Hematopoietic multipotent progenitor cell treated with erythropoietin and hydrocortisone succinate and interleukin-3 and kit ligand, for 6 days (in vitro differentiated cells): Measurements from ENCODE around the gene GPC1.
"Not testable (repeated sequence)": the region's sequence is repeated elsewhere in the genome, so short reads cannot be mapped to it uniquely, and the experiment has no call there.

Experiments
- DNase-seq: peaks from one replicate; pipeline ENCODE4 v3.0.0-alpha.2; 2015

GPC1 gene

GRCh38 chr2:240435457-240435947 is at the start of gene GPC1:
Gene GPC1, plus strand, starts transcription at chr2:240435663. Its CDS starts 256 bp downstream, at chr2:240435919.
- DNase-seq: peak; percentile 46

- no peak for DNase-seq
Measured at GRCh38 chr2:240386326-240386725, 49.1 kb upstream of the GPC1 start.

- not testable (repeated sequence) for DNase-seq
Measured at GRCh38 chr2:240386743-240387142, 48.7 kb upstream of the GPC1 start.

- no peak for DNase-seq
Measured at GRCh38 chr2:240387325-240387668, 48.2 kb upstream of the GPC1 start.

- DNase-seq: no peak
Measured at GRCh38 chr2:240387669-240388358, 47.6 kb upstream of the GPC1 start.

GRCh38 chr2:240388471-240389301 is 46.8 kb upstream of the GPC1 start:
- no peak for DNase-seq

GRCh38 chr2:240389302-240389805 is 46.1 kb upstream of the GPC1 start:
- no peak for DNase-seq

GRCh38 chr2:240390091-240391073 is 45.1 kb upstream of the GPC1 start:
- DNase-seq: no peak

- DNase-seq: no peak
Measured at GRCh38 chr2:240391111-240392051, 44.1 kb upstream of the GPC1 start.

- DNase-seq: no peak
Measured at GRCh38 chr2:240392084-240392947, 43.1 kb upstream of the GPC1 start.

- no peak for DNase-seq
Measured at GRCh38 chr2:240392948-240393830, 42.3 kb upstream of the GPC1 start.

GRCh38 chr2:240393831-240394410 is 41.5 kb upstream of the GPC1 start:
- no peak for DNase-seq

GRCh38 chr2:240394549-240394948 is 40.9 kb upstream of the GPC1 start:
- no peak for DNase-seq

GRCh38 chr2:240395448-240395847 is 40.0 kb upstream of the GPC1 start:
- DNase-seq: no peak

- no peak for DNase-seq
Measured at GRCh38 chr2:240395896-240396622, 39.4 kb upstream of the GPC1 start.

GRCh38 chr2:240396623-240397541 is 38.6 kb upstream of the GPC1 start:
- DNase-seq: no peak

- DNase-seq: no peak
Measured at GRCh38 chr2:240397542-240397916, 37.9 kb upstream of the GPC1 start.
